ENCODE measurements around the gene FAM227B. TPM values are rescaled to one million over a fixed set of nuclear protein-coding genes. Genes with fewer than 3 reads are reported as not detected.

Gene FAM227B
- total and polyA plus RNA-seq, 2 of the 13 experiments (the other 11 are each of a cell fraction or from before 2014, with no cell fraction given): 1.9 to 2.6 TPM

GRCh38 chr15:49423901-49424550 lies 196.6 kb downstream of the FAM227B start (continued):
- TF ChIP-seq HMGXB3 (CRISPR knock-in tag; IDR thresholded peaks at IDR 0.05; ENCODE audit: borderline replicate concordance) (no peak), ZNF766 (CRISPR knock-in tag; IDR thresholded peaks at IDR 0.05; ENCODE audit: borderline replicate concordance) (no peak), ZNF788 (CRISPR knock-in tag; IDR thresholded peaks at IDR 0.05; ENCODE audit: borderline replicate concordance) (no peak), TBP (CRISPR knock-in tag; IDR thresholded peaks at IDR 0.05) (no peak), PLRG1 (conservative IDR thresholded peaks at IDR 0.05) (no peak), TEF (CRISPR knock-in tag; IDR thresholded peaks at IDR 0.05) (no peak), HMG20B (CRISPR knock-in tag; conservative IDR thresholded peaks at IDR 0.05) (no peak)

- POLR2A ChIA-PET: no interaction called here
- DNase-seq (ENCODE audit: low spot score) (peak; percentile 2), FAIRE-seq (no peak), ATAC-seq (no peak)
- in situ Hi-C loops (cut with HindIII; ENCODE audit: extremely low pct_ligation_motif_present, low pct_unique_long_range_greater_than_20kb) (loop anchor here (5.0 kb wide), 2 partner anchors 191 to 561 kb away; no protein-coding TSS in a partner anchor), intact Hi-C loops (cut with micrococcal nuclease; ENCODE audit: unreplicated experiment) (no loop called here)
- Histone ChIP-seq H4K20me1 (ENCODE audit: insufficient read depth, low read length) (no peaks in the 10 kb centered on the region), H3K4me3 (replicated peaks in 1 of 3; ENCODE audit: insufficient read depth in 1 of 3, low read depth in 2 of 3, low read length in 3 of 3) (no peak within 1 kb of the TSS), H2AFZ (ENCODE audit: low read length) (no peak within 1 kb of the TSS), H3K4me1 (ENCODE audit: insufficient read depth, low read length) (no peaks in the 10 kb centered on the region), H3K9me3 (ENCODE audit: low read length) (no peaks in the 10 kb centered on the region), H3K36me3 (replicated peaks in 1 of 2; ENCODE audit: control insufficient read depth in 1 of 2, insufficient read depth in 2 of 2, low read length in 2 of 2) (no peaks in the 10 kb centered on the region), H3K4me2 (ENCODE audit: low read depth, low read length) (peak within 1 kb of the TSS; percentile 37), H3K27me3 (ENCODE audit: control insufficient read depth in 1 of 2, insufficient read depth in 2 of 2, low read length in 2 of 2) (no peaks in the 10 kb centered on the region), H3K79me2 (ENCODE audit: insufficient read depth, low read length) (no peaks in the 10 kb centered on the region), H3K9ac (ENCODE audit: insufficient read depth, low read depth, low read length) (no peak within 1 kb of the TSS), H3K27ac (ENCODE audit: extremely low read length, insufficient read depth, low read length) (no peak within 1 kb of the TSS)
- CTCF ChIA-PET (ENCODE audit: low intra/inter-chr PET ratio, low total read pairs): interaction anchor here (1.8 to 2.3 kb wide), 2 partner anchors 187 to 561 kb away, joined by 21 to 22 read pairs; no protein-coding TSS in a partner anchor
- no TSS peak for BruUV-seq (replicated peaks)
- 40% methylated on average over 4 of the region's 4 CpGs for WGBS (ENCODE audit: low lambda C conversion rate)
- TF ChIP-seq TBX2 (CRISPR knock-in tag; IDR thresholded peaks at IDR 0.05; ENCODE audit: borderline replicate concordance) (no peak), REXO4 (CRISPR knock-in tag; IDR thresholded peaks at IDR 0.05; ENCODE audit: borderline replicate concordance) (no peak), AKNA (CRISPR knock-in tag; IDR thresholded peaks at IDR 0.05; ENCODE audit: borderline replicate concordance) (no peak), ZNF788 (CRISPR knock-in tag; IDR thresholded peaks at IDR 0.05; ENCODE audit: borderline replicate concordance) (no peak)
Observed at GRCh38 chr15:49423021-49423420, 197.6 kb downstream of the FAM227B start, which contains the start of gene FGF7. FGF7 (plus strand) TSS chr15:49423242; CDS start chr15:49424298, 1,056 bp downstream.

Data from HepG2 (cell line).